Vagina (tissue), 2 donors: ENCODE results near the gene ADNP2.

Experiments
- POLR2A ChIP-seq, 2 donors: fragments of 450-650 bp; IDR thresholded peaks; one replicate each; pipeline ENCODE4 v1.6.1; 2017; ENCODE audit warnings: antibody characterized with exemption in 2 of 2, mild to moderate bottlenecking in 2 of 2, moderate library complexity in 2 of 2
- POLR2AphosphoS5 ChIP-seq, 2 donors: sonication (generic); formaldehyde crosslinking; IDR thresholded peaks; one replicate each; pipeline ENCODE4 v1.9.0; 2017; ENCODE audit warnings: antibody characterized with exemption in 2 of 2, mild to moderate bottlenecking in 2 of 2, low read depth in 1 of 2; ENCODE audit not compliant: insufficient read depth in 1 of 2
- TF ChIP-seq, protein P1 (sequence below), 3 experiments: fragments of 450-650 bp in 2 of 3; fragments of 200-600 bp in 1 of 3; sonication (generic) in 1 of 3; IDR thresholded peaks; one replicate each; pipeline ENCODE4 v1.5.1; 2017 to 2019; ENCODE audit warnings: antibody characterized with exemption in 3 of 3, mild to moderate bottlenecking in 2 of 3, moderate library complexity in 2 of 3

DNA sequence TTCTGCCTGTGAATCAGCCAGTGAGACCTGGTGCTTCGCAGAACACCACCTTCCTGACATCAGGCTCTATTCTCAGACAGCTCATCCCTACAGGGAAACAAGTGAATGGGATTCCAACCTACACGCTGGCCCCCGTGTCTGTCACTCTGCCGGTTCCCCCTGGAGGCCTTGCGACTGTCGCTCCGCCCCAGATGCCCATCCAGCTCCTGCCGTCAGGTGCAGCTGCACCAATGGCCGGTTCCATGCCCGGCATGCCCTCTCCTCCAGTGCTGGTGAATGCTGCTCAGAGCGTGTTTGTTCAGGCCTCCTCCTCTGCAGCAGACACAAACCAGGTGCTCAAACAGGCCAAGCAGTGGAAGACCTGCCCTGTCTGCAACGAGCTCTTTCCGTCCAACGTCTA lies 28.1 kb downstream of the ADNP2 start:
- TF ChIP-seq POLR2A (IDR thresholded peaks at IDR 0.05), result no peak
- TF ChIP-seq POLR2AphosphoS5 (IDR thresholded peaks at IDR 0.05; ENCODE audit: insufficient read depth in 1 of 2, low read depth in 1 of 2), result no peak
- TF ChIP-seq, protein P1, sequence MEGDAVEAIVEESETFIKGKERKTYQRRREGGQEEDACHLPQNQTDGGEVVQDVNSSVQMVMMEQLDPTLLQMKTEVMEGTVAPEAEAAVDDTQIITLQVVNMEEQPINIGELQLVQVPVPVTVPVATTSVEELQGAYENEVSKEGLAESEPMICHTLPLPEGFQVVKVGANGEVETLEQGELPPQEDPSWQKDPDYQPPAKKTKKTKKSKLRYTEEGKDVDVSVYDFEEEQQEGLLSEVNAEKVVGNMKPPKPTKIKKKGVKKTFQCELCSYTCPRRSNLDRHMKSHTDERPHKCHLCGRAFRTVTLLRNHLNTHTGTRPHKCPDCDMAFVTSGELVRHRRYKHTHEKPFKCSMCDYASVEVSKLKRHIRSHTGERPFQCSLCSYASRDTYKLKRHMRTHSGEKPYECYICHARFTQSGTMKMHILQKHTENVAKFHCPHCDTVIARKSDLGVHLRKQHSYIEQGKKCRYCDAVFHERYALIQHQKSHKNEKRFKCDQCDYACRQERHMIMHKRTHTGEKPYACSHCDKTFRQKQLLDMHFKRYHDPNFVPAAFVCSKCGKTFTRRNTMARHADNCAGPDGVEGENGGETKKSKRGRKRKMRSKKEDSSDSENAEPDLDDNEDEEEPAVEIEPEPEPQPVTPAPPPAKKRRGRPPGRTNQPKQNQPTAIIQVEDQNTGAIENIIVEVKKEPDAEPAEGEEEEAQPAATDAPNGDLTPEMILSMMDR (IDR thresholded peaks at IDR 0.05), result no peak
